ENCODE measurements around the gene TMEM266. TPM values are rescaled to one million over a fixed set of nuclear protein-coding genes. Genes with fewer than 3 reads are reported as not detected.

TMEM266 gene
- total RNA-seq, 1 experiment from 2014 or later = 1.5 TPM

DNA sequence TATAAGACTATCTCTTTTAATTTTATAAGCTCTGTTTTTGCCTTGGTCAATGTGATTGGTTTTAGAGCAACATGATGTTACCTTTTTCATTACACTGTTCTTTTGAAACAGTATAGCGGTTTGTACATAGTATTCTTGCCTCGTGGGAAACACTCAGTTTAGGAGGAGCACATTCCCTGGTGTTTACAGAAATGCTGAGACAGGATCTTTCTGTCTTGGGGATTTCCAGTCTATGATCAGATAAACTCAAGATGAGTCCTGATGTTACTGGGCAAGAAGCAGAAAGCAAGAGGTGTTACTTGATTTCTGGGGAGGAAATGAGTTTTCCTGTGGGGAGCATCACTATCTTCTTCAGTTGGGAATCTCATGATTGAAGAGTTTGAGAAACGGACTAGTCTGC is 2.5 kb downstream of the TMEM266 start:
- DNase-seq (ENCODE audit: low spot score) = peak; percentile 54
- in situ Hi-C loops (cut with HindIII; ENCODE audit: low sequenced_read_pairs) = no loop called here

DNA sequence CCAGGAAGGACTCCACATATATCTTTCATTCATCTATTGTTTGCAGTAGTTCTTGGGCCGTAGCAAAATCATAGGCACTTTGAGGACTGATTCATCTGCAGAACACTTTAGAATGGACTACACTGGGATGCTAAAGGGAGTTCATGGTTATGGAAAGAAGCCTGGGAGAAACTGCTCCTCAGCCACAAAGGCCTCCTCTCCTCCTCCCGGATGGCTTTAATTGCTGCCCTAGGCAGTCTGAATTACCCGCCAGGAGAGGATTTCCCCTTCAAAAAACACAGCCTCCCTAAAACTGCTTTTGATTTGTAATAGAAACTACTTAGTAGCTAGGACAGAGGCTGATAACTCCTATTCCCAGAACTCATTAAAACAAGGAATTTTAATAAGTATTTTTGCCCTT is 4.6 kb downstream of the TMEM266 start:
- DNase-seq (ENCODE audit: low spot score) = peak; percentile 63

DNA sequence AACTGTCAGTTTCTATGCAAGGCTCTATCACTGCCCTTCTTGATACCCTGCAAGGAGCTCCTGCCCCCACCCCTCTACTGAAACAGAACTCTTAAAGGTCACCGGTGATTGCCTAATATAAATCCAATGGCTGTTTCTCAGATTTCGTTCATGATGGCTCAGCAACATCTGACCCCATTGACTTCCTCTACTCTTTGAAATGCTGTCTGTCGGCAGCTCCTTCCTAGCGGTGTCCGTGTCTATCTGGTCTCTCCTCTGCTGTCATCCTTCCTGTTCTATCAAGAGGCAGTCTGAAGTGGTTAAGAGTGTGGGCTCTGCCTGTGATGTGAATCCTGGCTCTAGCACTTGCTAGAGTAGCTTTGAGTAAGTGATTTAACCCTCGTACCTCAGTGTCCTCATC is 5.5 kb downstream of the TMEM266 start:
- peak; percentile 60 for DNase-seq (ENCODE audit: low spot score)
- in situ Hi-C loops (cut with HindIII; ENCODE audit: low sequenced_read_pairs) = no loop called here

More for the DNA sequence above, 4.6 kb downstream of the TMEM266 start:
- in situ Hi-C loops (cut with HindIII; ENCODE audit: low sequenced_read_pairs) = no loop called here

DNA sequence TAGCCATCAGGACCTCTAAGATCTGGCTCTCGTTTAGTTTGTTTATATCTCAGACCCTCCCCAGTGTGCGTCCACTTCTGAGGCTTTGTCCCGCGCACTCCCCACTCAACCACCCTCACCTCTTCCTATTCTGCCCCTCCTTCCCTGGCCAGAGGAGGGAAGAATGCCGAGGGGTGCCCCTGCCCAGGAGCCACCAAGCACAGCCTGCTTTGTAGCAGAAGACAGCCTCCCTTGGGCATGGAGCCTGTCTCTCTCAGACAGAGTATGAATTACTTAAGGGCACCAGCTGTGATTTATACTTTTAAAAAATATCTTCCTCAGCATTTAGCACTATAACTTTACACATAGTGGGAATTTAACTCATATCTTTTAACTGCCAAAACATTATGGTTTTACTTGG is 6.0 kb downstream of the TMEM266 start:
- no peak for DNase-seq (ENCODE audit: low spot score)
- in situ Hi-C loops (cut with HindIII; ENCODE audit: low sequenced_read_pairs) = no loop called here

DNA sequence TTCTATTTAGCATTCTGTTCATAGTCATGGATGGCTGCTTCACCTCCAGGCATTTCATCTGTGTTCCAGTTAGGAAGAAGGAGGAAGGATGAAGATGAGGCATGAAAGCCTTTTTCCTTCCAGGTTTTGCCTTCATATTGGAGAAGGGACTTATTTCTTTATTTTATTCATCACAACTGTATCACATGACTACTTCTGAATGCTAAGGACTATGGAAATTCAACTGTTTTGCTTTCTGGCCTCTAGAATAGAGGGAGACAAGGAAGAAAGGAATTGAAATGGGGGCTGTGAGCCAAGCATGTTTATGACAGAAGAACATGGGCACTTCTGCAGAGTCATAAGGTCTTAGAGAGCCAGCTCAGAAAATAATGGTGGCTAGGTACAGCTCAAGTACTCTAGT is 10.4 kb downstream of the TMEM266 start:
- in situ Hi-C loops (cut with HindIII; ENCODE audit: low sequenced_read_pairs) = no loop called here
- DNase-seq (ENCODE audit: low spot score) = no peak

DNA sequence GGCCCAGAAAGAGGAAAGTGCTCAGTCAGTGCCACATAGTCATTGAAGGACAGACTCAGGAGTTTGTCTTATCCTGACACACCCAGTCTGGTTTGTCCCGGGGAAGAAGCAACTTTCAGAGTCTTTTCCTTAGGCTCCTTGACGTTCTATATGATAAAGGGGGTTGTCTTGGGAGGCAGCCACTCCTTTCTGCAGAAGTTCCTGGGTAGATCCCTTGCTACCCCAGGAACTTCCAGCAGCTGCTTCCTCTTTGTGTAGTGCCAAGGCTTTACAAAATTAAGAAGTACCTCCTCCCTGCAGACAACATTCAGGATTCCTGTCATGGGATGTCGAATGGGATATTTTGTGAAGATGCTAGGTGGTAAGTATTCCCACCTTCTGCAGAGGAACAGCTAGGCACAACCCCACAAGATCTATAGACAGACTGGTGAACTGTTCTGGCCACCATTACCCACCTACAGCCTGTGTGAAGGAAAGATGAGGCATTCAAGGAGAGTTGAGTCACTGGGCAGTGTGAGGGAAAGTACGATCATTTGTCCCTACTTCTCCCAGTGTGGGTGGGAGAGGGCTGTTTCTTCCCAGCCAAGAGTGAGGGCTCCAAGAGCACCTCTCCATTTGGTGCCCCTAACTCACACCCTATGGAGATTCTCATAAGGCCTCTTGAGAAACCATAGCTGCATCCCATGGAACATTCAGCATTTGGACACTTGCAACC is 11.3 kb downstream of the TMEM266 start:
- DNase-seq (ENCODE audit: low spot score) = no peak
- in situ Hi-C loops (cut with HindIII; ENCODE audit: low sequenced_read_pairs) = no loop called here

DNA sequence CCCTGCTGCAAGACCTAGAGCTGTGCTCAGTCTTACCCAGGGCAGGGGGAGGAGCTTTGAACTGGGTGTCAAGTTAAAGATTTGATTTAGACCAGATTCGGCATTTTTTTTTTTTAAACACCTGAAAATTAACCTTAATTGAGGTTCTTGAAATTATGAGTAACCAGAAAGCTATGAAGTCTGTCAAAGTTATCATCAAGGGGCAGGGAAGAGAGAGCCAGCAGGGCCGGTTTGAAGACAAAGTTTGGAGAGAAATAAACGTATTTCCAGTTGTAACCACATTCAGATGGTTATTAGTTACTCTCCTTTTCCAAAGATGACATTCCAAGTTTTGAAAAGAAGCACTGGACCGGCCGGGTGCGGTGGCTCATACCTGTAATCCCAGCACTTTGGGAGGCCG is 12.0 kb downstream of the TMEM266 start:
- in situ Hi-C loops (cut with HindIII; ENCODE audit: low sequenced_read_pairs) = no loop called here
- DNase-seq (ENCODE audit: low spot score) = no peak

DNA sequence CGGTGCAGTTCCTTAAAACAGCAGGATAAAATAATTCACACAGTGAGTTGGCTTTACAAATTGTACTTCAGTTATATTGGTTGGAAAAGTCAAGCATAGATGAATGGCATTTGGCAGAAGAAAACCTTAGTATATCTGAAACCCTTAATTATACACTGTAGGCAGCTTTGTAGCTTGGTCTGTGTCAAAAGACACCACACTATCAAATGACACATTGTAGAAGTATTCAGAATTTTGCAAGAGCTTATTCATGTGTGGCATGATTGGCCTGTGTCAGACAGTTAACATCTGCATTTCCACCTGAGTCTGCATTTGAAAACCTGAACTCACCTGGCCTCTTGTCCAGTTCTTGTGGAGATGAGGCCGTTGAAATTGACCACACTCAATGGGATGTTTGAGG is 13.8 kb downstream of the TMEM266 start:
- in situ Hi-C loops (cut with HindIII; ENCODE audit: low sequenced_read_pairs) = no loop called here
- DNase-seq (ENCODE audit: low spot score) = no peak

DNA sequence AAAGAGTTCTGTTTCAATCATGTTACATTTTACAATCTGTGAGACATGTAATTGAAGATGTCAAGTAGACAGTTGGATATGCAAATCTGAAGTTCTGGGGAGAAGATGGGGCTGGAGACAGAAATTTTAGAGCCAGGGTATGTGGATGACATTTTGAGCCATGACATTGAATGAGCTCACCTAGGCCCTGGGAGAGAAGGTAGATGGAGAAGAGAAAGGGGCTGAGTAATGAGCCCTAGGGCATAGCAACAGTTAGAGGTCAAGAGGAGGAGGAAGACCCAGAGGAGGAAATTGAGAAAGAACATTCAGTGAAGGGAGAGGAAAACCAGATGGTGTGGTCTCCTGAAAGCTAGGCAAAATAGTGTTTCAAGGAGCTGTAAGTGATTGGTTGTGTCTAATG is 15.3 kb downstream of the TMEM266 start:
- DNase-seq (ENCODE audit: low spot score) = no peak
- in situ Hi-C loops (cut with HindIII; ENCODE audit: low sequenced_read_pairs) = no loop called here

DNA sequence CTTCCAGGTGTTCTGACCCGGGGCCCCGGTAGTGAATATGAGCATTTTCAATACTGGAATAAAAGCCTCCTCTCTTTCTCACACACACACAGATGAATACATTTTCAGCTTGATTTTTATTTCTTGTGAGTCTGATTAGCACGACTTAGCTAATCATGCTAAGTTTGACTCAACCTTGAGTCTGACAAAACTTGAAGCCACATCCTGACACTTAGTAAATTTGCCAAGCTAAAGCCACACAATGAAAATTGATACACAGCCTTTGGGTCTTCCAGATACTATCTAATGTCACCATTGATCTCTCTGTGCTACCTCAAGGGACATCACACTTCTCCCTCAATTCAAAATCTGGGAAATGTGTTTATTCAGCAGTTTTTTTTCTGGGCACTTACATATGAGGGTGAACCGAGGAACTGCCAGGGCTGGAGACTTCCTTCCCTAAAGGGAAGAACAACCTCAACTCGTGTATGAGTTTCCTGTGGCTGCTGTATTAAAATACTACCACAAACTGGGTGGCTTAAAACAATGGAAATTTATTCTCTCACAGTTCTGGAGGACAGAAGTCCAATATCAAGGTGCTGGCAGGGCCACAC is 18.6 kb downstream of the TMEM266 start:
- in situ Hi-C loops (cut with HindIII; ENCODE audit: low sequenced_read_pairs) = no loop called here
- DNase-seq (ENCODE audit: low spot score) = no peak

DNA sequence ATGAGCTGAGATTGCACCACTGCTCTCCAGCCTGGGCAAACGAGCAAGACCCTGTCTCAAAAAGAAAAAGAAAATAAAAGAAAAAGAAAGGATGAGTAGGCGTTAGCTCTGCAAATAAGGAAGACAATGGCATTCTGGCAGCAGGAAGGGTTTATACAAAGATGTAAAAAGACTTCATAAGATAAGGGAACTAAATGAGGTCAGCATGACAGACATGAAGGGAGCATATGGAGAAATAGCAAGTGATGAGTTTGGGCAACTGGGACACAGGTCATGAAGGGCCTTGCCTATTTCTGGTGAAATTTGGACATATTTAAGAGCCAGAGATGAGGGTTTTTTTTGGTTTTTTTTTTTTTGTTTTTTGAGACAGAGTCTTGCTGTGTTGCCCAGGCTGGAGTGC is 24.5 kb downstream of the TMEM266 start:
- in situ Hi-C loops (cut with HindIII; ENCODE audit: low sequenced_read_pairs) = no loop called here
- no peak for DNase-seq (ENCODE audit: low spot score)

DNA sequence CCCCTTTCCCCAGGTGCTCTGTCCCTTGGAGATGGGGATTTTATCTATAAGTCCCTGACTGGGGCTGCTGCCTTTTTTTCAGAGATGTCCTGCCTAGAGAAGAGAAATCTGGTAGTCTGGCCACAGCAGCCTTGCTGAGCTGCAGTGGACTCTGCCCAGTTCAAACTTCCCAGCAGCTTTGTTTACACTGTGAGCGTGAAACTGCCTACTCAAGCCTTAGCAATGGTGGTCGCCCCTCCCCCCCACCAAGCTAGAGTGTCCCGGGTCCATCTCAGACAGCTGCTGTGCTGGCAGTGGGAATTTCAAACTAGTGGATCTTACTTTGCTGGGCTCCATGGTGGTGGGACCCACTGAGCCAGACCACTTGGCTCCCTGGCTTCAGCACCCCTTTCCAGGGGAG is 38.9 kb downstream of the TMEM266 start:
- in situ Hi-C loops (cut with HindIII; ENCODE audit: low sequenced_read_pairs) = no loop called here
- DNase-seq (ENCODE audit: low spot score) = no peak

DNA sequence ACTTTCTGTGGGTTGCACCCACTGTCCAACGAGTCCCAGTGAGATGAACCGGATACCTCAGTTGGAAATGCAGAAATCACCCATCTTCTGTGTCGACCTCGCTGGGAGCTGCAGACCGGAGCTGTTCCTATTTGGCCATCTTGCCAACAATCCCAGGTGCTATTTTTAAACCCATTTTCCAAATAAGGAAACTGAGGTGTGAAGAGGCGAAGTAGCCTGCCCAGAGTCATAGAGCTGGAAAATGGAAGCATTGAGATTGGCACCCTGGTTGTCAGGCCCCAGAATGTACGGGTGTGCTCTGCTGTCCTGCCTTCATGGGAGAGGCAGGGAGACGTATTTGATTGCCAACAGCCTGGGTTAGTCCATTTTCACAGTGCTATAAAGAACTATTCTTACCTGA is 39.6 kb downstream of the TMEM266 start:
- in situ Hi-C loops (cut with HindIII; ENCODE audit: low sequenced_read_pairs) = no loop called here
- DNase-seq (ENCODE audit: low spot score) = peak; percentile 51

DNA sequence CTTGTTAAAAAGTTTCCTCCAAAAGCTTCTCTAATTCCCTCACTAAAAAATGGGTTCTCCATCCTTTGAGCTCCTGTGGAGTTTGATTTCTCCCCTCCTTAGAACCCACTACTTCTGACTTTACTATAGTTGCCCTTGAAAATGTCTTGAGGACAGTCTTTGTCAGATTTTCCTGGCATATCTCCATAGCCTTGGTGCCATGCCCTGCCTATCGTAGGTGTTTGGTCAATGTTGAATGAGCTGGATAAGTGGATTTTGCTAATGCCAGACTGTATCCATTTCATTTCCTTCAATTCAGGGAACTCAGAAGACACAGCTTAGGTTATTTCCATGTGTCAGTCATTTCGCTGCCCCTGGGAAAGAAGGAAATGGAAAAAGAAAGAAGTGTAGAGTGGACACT is 40.6 kb downstream of the TMEM266 start:
- DNase-seq (ENCODE audit: low spot score) = no peak
- in situ Hi-C loops (cut with HindIII; ENCODE audit: low sequenced_read_pairs) = no loop called here

DNA sequence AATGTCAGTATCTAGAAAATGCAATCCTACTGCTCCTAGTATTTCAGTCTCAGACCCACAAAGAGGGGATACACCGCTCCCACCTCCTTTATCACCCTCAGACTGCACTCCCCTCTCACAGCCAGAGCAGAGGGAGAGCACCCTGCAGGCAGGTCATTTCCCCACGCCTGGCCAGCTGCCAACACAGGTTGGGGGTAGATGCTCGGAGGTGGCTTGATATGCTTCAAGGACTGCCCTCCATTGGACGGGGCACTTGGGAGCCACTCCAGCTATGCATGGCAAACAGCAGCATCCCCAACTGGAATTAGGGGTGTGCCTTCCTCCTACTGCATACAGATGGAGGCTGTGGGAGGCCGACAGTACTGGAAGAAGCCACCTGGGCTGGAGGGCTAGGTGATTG is 41.9 kb downstream of the TMEM266 start:
- in situ Hi-C loops (cut with HindIII; ENCODE audit: low sequenced_read_pairs) = no loop called here
- DNase-seq (ENCODE audit: low spot score) = no peak

DNA sequence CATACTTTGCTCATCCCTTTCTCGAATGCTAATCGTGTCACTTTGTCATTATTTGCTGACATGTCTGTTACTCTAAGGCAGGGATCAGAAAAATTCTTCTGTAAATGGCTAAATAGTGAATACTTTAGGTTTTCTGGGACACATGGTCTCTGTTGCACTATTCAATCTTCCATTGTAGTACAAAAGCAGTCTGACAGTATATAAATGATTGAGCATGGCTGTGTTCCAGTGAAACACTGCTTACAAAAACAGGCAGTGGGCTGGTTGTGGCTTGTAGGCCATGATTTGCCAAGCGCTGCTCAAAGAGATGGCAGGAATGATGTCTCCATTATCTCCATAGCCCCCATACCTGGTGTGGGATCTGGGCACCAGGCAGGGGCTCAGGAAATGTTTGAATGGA is 45.6 kb downstream of the TMEM266 start:
- in situ Hi-C loops (cut with HindIII; ENCODE audit: low sequenced_read_pairs) = no loop called here
- DNase-seq (ENCODE audit: low spot score) = no peak

DNA sequence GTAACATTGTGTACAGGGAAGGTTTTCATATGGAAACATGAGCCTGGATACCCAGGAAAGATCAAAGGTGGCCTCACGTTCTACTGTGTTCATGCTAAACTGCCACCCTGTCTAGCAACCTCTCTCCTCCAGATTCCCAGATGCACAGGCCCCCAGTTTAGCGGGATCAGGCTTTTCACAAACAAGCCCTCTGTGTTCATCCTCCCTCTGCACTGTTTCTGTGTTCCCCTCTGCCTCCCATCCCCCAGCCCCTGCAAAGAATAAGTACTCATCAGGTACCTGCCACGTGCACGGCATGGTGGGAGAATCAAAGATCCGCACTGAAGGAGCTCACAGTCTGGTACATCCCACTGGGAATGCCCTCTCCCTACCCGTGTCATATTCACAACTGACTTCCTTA is 46.1 kb downstream of the TMEM266 start:
- in situ Hi-C loops (cut with HindIII; ENCODE audit: low sequenced_read_pairs) = no loop called here
- no peak for DNase-seq (ENCODE audit: low spot score)

DNA sequence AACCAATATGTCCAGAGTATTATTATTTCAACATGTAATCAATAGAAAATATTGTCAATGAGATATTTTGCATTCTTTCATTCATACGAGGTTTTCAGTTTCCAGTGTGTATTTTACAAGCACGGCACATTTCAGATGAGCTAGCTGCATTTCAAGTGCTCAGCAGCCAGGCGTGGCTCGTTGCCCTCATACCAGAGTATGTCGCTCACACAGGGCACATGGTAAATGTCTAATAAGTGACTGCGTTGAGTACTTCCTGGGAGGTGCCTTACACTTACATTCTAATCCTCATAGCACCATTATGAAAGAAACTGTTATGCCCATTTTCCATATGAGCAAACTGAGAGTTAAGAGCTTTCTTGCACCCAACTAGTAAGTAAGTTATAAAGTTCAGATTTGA is 47.4 kb downstream of the TMEM266 start:
- in situ Hi-C loops (cut with HindIII; ENCODE audit: low sequenced_read_pairs) = no loop called here
- DNase-seq (ENCODE audit: low spot score) = peak; percentile 51

DNA sequence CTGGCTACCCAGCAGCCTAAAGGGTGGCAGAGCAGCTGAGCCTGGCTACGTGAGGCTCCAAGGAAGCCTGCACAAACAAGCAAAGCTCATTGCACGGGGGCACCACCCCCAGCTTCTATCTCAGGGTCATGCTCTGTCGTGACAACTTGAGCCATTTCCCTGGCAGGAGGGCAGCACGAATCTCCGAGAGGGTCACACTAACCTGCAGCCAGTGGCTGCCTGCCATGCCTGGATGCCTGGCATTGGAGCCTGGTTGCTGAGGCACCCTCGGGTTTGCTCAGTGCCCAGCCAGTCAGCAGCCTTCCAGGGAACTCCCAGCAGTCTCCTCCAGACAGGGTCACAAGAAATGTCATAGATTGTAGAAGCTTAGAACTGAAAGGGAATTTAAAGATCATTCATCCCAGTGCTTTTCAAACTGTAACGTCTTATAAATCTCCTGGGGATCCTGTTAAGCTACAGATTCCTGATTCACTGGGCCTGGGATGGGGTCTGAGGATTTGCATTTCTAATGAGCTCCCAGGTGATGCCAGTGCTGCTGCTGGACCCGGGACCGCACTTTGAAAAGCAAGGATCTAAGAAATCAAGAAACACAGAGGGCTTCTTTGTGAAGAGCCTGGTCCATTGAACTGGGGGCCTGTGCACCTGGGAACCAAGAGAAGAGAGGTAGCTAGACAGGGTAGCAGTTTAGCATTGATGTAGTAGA is 48.4 kb downstream of the TMEM266 start:
- in situ Hi-C loops (cut with HindIII; ENCODE audit: low sequenced_read_pairs) = no loop called here
- peak; percentile 72 for DNase-seq (ENCODE audit: low spot score)

DNA sequence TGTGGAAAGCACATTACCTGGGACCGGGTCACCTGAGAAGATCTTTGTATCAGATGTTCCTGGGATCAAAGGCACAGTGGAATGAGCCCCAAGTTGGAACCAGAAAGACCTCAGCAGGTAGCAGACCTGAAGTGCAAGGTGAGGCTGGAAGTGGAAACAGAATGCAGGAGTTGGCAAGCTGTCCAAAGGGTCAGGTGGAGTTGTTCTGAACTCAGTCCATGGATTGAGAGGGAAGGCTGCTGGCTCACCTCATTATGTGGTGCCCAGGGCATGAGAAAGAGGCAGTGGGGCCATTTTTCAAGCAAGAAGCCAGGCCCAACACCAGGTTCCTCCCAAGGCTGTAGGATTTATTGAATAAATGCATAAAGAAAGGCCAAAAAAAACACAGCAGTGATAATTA is 49.3 kb downstream of the TMEM266 start:
- in situ Hi-C loops (cut with HindIII; ENCODE audit: low sequenced_read_pairs) = no loop called here
- DNase-seq (ENCODE audit: low spot score) = peak; percentile 80

DNA sequence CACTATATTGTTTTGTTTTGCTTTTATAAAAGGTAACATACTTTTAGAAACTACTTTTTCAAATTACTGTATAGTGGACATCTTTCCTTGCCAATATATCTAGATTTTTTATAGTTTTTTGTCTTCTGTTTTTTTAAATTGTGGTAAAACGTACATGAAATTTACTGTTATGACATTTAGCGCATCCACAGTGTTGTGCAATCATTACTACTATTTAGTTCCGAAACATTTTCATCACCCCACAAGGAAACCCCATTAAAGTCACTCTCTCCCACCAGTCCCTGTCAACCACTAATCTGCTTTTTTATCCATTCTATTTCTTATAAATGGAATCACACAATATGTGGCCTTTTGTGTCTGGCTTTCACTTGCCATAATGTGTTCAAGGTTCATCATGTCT is 54.8 kb downstream of the TMEM266 start:
- no peak for DNase-seq (ENCODE audit: low spot score)
- in situ Hi-C loops (cut with HindIII; ENCODE audit: low sequenced_read_pairs) = no loop called here
